Panc1 (cell line): ENCODE measurements around the gene RASD1.

Experiments
- CTCF ChIP-seq: fragments of 450-650 bp; IDR thresholded peaks from 2 replicates; pipeline ENCODE4 v1.5.1; 2017; ENCODE audit warnings: mild to moderate bottlenecking
- TCF7L2 ChIP-seq: IDR thresholded peaks from 2 replicates; pipeline ENCODE4 v1.6.1; 2011; ENCODE audit warnings: mild to moderate bottlenecking, low read depth, low read length, inconsistent platforms

GRCh38 chr17:17491031-17491471, 5.1 kb downstream of the RASD1 start:
- TF ChIP-seq CTCF, result no peak
- no peak for TF ChIP-seq TCF7L2
